Measurements from ENCODE around the gene PDS5B. TPM values are rescaled to one million over a fixed set of nuclear protein-coding genes. Genes with fewer than 3 reads are reported as not detected.
"Not testable (repeated sequence)": the region's sequence is repeated elsewhere in the genome, so short reads cannot be mapped to it uniquely, and the experiment has no call there.

PDS5B gene
- total RNA-seq, 4 donors from 2014 or later: 48.8 to 77.1 (median 52.7) TPM

- peak overlapping the region in 2 of 4 donors; percentile 24 to 54 for H3K27ac ChIP-seq
- WGBS, 2 donors: 75 to 76% methylated on average over 6 of the region's 6 CpGs
Measured at GRCh38 chr13:32682740-32683139, 96.5 kb downstream of the PDS5B start.

GRCh38 chr13:32687275-32687674, 101.0 kb downstream of the PDS5B start:
- Histone ChIP-seq H3K36me3 (peaks cover 0 to 27% (median 0%) of the 10 kb centered on the region in 3 donors), H3K27me3 (no peaks in the 10 kb centered on the region), H3K27ac (no peak overlapping the region), H3K9me3 (no peaks in the 10 kb centered on the region), H3K4me3 (no peak overlapping the region), H3K4me1 (peaks cover 0 to 8% (median 0%) of the 10 kb centered on the region in 4 donors)
- no peak for DNase-seq (ENCODE audit: low spot score in 2 of 2)
- WGBS, 2 donors: 93 to 96% methylated on average over 2 of the region's 2 CpGs
- TF ChIP-seq EP300 (IDR thresholded peaks at IDR 0.05) (no peak), POLR2A (IDR thresholded peaks at IDR 0.05) (no peak)
- TF ChIP-seq, protein P1, sequence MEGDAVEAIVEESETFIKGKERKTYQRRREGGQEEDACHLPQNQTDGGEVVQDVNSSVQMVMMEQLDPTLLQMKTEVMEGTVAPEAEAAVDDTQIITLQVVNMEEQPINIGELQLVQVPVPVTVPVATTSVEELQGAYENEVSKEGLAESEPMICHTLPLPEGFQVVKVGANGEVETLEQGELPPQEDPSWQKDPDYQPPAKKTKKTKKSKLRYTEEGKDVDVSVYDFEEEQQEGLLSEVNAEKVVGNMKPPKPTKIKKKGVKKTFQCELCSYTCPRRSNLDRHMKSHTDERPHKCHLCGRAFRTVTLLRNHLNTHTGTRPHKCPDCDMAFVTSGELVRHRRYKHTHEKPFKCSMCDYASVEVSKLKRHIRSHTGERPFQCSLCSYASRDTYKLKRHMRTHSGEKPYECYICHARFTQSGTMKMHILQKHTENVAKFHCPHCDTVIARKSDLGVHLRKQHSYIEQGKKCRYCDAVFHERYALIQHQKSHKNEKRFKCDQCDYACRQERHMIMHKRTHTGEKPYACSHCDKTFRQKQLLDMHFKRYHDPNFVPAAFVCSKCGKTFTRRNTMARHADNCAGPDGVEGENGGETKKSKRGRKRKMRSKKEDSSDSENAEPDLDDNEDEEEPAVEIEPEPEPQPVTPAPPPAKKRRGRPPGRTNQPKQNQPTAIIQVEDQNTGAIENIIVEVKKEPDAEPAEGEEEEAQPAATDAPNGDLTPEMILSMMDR (IDR thresholded peaks at IDR 0.05): no peak

More at GRCh38 chr13:32682740-32683139, 96.5 kb downstream of the PDS5B start:
- no peaks in the 10 kb centered on the region for H3K9me3 ChIP-seq
- peaks cover 0 to 60% (median 0%) of the 10 kb centered on the region in 3 donors for H3K36me3 ChIP-seq
- TF ChIP-seq EP300 (IDR thresholded peaks at IDR 0.05): no peak
- TF ChIP-seq POLR2A (IDR thresholded peaks at IDR 0.05): no peak
- TF ChIP-seq, protein P1 (IDR thresholded peaks at IDR 0.05): no peak
- DNase-seq (ENCODE audit: low spot score in 2 of 2): no peak
- H3K4me1 ChIP-seq: peaks cover 0 to 5% (median 0%) of the 10 kb centered on the region in 4 donors
- no peaks in the 10 kb centered on the region for H3K27me3 ChIP-seq
- H3K4me3 ChIP-seq: no peak overlapping the region

DNA sequence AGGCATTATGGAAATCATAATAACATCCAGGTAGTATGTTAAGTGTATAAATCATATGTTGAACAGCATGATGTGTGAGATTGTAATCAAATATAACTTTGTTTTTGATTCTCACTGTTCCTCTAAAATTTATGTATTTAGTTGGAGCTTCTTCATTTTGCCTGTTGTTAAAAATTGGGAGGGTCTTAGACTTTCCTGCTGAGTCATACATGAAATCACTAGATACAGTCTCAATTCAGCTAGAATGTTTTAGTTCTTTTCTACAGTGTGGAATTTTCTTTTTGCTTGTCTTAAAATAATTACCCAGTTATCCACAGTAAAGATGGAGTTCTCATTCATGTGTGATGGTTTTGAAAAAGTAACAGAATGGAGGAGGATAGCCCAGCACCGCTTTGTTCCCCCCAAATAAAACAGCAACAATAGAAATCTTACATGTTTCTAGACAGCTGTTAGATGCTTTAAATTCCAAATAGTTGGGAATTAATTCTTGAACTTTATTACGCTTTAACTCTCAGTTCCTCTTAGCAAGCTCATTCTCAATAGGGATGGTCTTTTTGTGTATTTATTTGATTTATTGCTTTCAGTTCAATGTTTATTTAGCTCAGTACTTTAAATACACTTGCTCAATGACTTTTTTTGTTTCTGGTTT, 109.5 kb downstream of the PDS5B start:
- DNase-seq (ENCODE audit: low spot score in 2 of 2): no peak
- Histone ChIP-seq H3K4me3 (no peak overlapping the region), H3K4me1 (peaks cover 0 to 22% (median 5%) of the 10 kb centered on the region in 4 donors), H3K9me3 (no peaks in the 10 kb centered on the region), H3K27ac (peak overlapping the region in 1 of 4 donors; percentile 38), H3K36me3 (peaks cover 0 to 8% (median 0%) of the 10 kb centered on the region in 3 donors), H3K27me3 (no peaks in the 10 kb centered on the region)
- 39 to 44% methylated on average over 2 of the region's 2 CpGs for WGBS, 2 donors
- TF ChIP-seq, protein P1 (IDR thresholded peaks at IDR 0.05): no peak
- no peak for TF ChIP-seq POLR2A (IDR thresholded peaks at IDR 0.05)
- no peak for TF ChIP-seq EP300 (IDR thresholded peaks at IDR 0.05)

DNA sequence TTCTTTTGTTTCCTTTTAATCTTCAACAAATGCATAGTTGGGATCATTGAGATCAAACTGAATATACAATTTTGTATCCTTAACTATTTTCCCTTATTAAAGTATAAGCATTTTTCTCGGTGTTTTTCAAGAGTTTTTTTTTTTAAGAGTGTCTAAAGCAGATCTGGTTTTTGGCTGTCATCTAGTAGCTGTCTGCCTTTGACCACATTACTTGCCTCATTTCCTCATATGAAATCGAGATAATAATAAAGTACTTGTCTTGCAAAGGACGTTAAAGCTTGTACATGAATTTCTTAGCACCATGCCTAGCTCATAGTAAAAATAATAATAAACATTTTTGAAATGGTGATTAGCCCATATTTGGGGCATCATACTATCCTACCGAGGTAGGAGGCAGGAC, 121.2 kb downstream of the PDS5B start:
- Histone ChIP-seq H3K4me1 (no peaks in the 10 kb centered on the region), H3K36me3 (peaks cover 0 to 47% (median 13%) of the 10 kb centered on the region in 3 donors), H3K27me3 (no peaks in the 10 kb centered on the region), H3K9me3 (no peaks in the 10 kb centered on the region), H3K4me3 (no peak overlapping the region), H3K27ac (no peak overlapping the region)
- DNase-seq (ENCODE audit: low spot score in 2 of 2): no peak
- WGBS, 2 donors: 78 to 82% methylated on average over 4 of the region's 4 CpGs
- no peak for TF ChIP-seq POLR2A (IDR thresholded peaks at IDR 0.05)
- TF ChIP-seq, protein P1 (IDR thresholded peaks at IDR 0.05): no peak
- TF ChIP-seq EP300 (IDR thresholded peaks at IDR 0.05): no peak

GRCh38 chr13:32713397-32713796, 127.1 kb downstream of the PDS5B start:
- H3K27ac ChIP-seq: no peak overlapping the region
- H3K4me3 ChIP-seq: no peak overlapping the region
- H3K9me3 ChIP-seq: peaks cover 0 to 12% (median 0%) of the 10 kb centered on the region in 4 donors
- no peak for DNase-seq (ENCODE audit: low spot score in 2 of 2)
- peaks cover 0 to 73% (median 16%) of the 10 kb centered on the region in 3 donors for H3K36me3 ChIP-seq
- H3K27me3 ChIP-seq: no peaks in the 10 kb centered on the region
- no peaks in the 10 kb centered on the region for H3K4me1 ChIP-seq
- TF ChIP-seq, protein P1 (IDR thresholded peaks at IDR 0.05): no peak
- no peak for TF ChIP-seq POLR2A (IDR thresholded peaks at IDR 0.05)
- no peak for TF ChIP-seq EP300 (IDR thresholded peaks at IDR 0.05)

DNA sequence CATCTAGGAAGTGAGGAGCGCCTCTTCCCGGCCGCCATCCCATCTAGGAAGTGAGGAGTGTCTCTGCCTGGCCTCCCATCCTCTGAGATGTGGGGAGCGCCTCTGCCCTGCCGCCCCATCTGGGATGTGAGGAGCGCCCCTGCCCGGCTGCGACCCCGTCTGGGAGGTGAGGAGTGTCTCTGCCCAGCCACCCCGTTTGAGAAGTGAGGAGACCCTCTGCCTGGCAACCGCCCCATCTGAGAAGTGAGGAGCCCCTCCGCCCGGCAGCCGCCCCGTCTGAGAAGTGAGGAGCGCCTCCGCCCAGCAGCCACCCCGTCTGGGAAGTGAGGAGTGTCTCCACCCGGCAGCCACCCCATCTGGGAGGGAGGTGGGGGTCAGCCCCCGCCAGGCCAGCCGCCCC, 129.9 kb downstream of the PDS5B start:
- 93 to 98% methylated on average over 11 to 16 of the region's 21 CpGs for WGBS, 2 donors
- H3K36me3 ChIP-seq: peaks cover 0 to 62% (median 14%) of the 10 kb centered on the region in 3 donors
- H3K27me3 ChIP-seq; H3K4me1 ChIP-seq; H3K27ac ChIP-seq; H3K4me3 ChIP-seq; DNase-seq (ENCODE audit: low spot score in 2 of 2): not testable (repeated sequence)
- H3K9me3 ChIP-seq: peaks cover 0 to 13% (median 0%) of the 10 kb centered on the region in 4 donors

Data from tibial nerve (tissue), 4 donors.